ENCODE data around the gene PNMT. TPM values are rescaled to one million over a fixed set of nuclear protein-coding genes. Genes with fewer than 3 reads are reported as not detected.

PNMT gene
- total and polyA plus RNA-seq, 2 of the 13 experiments (the other 11 are each of a cell fraction or from before 2014, with no cell fraction given), result 0.25 TPM; not detected in 1

GRCh38 chr17:39636927-39637736 is 31.1 kb upstream of the PNMT start, which contains the start of gene STARD3 (continued):
- TF ChIP-seq ZMYM4 (CRISPR knock-in tag; IDR thresholded peaks at IDR 0.05) (peak; percentile 76; the same call in 1 of the 2 replicates), NCOR1 (IDR thresholded peaks at IDR 0.05; ENCODE audit: borderline replicate concordance, low read length) (peak; percentile 54; the same call in 1 of the 2 replicates), ZNF703 (CRISPR knock-in tag; IDR thresholded peaks at IDR 0.05; ENCODE audit: borderline replicate concordance) (peak; percentile 71; the same call in 1 of the 2 replicates), KLF9 (CRISPR knock-in tag; IDR thresholded peaks at IDR 0.05; ENCODE audit: low read depth) (no peak; the same call in 1 of the 2 replicates), TCF7 (IDR thresholded peaks at IDR 0.05; ENCODE audit: low read depth) (no peak), TERF1 (CRISPR knock-in tag; IDR thresholded peaks at IDR 0.05) (peak; percentile 40; the same call in 1 of the 2 replicates), MAFF (IDR thresholded peaks at IDR 0.05; ENCODE audit: low read depth, low read length) (no peak), ZBTB7B (CRISPR knock-in tag; IDR thresholded peaks at IDR 0.05) (peak; percentile 91), ZC3H13 (CRISPR knock-in tag; IDR thresholded peaks at IDR 0.05) (no peak), ATF1 (CRISPR knock-in tag; IDR thresholded peaks at IDR 0.05) (no peak), KDM3A (CRISPR knock-in tag; IDR thresholded peaks at IDR 0.05; ENCODE audit: low read depth) (peak; percentile 79; the same call in 1 of the 2 replicates), KLF11 (CRISPR knock-in tag; IDR thresholded peaks at IDR 0.05) (peak; percentile 18; the same call in 1 of the 2 replicates), TSC22D2 (CRISPR knock-in tag; IDR thresholded peaks at IDR 0.05; ENCODE audit: borderline replicate concordance) (no peak), ARHGAP35 (CRISPR knock-in tag; IDR thresholded peaks at IDR 0.05; ENCODE audit: borderline replicate concordance) (peak; percentile 85; the same call in 1 of the 2 replicates), ZNF574 (CRISPR knock-in tag; IDR thresholded peaks at IDR 0.05) (peak; percentile 92), RAD21 (CRISPR knock-in tag; IDR thresholded peaks at IDR 0.05) (peak; percentile 60), ISX (CRISPR knock-in tag; conservative IDR thresholded peaks at IDR 0.05) (no peak), ZNF34 (CRISPR knock-in tag; IDR thresholded peaks at IDR 0.05; ENCODE audit: borderline replicate concordance) (peak; percentile 86; the same call in 1 of the 2 replicates), RERE (CRISPR knock-in tag; IDR thresholded peaks at IDR 0.05; ENCODE audit: low read depth) (no peak), SCMH1 (CRISPR knock-in tag; IDR thresholded peaks at IDR 0.05; ENCODE audit: borderline replicate concordance) (no peak)
